GM23338 (cell line): ENCODE measurements around the gene HIVEP3.

Experiments used
- CTCF ChIP-seq, 2 experiments: fragments of 200-600 bp in 1 of 2; sonication (generic) in 1 of 2; conservative IDR thresholded peaks; 2 replicates each; pipeline versions ENCODE4 v1.5.1 to v1.6.1; 2016 to 2017; ENCODE audit warnings: antibody characterized with exemption in 2 of 2, low read depth in 2 of 2, mild to moderate bottlenecking in 2 of 2, moderate library complexity in 1 of 2
- ETS1 ChIP-seq: IDR thresholded peaks from 2 replicates; pipeline ENCODE4 v1.6.1; 2016; ENCODE audit warnings: antibody characterized with exemption
- EZH2 ChIP-seq: fragments of 200-600 bp; sonication (generic); IDR thresholded peaks from one replicate; pipeline ENCODE4 v1.8.0; 2017; ENCODE audit warnings: antibody characterized with exemption, mild to moderate bottlenecking, low read depth; ENCODE audit not compliant: unreplicated experiment
- POLR2AphosphoS5 ChIP-seq: IDR thresholded peaks from 2 replicates; pipeline ENCODE4 v1.6.1; 2016; ENCODE audit warnings: antibody characterized with exemption, low read depth
- REST ChIP-seq: IDR thresholded peaks from one replicate; pipeline ENCODE4 v1.6.1; 2018; ENCODE audit warnings: antibody characterized with exemption; ENCODE audit not compliant: unreplicated experiment
- ZNF331 ChIP-seq: fragments of 250-450 bp; sonication (Bioruptor Pico); IDR thresholded peaks from 2 replicates; pipeline ENCODE4 v1.5.0; 2020; ENCODE audit warnings: low read depth, mild to moderate bottlenecking, moderate library complexity

- no peak for TF ChIP-seq ZNF331 (CRISPR knock-in tag)
- no peak for TF ChIP-seq EZH2
- TF ChIP-seq REST, result no peak
- no peak for TF ChIP-seq CTCF (conservative IDR thresholded peaks at IDR 0.05; ENCODE audit: low read depth in 2 of 2)
- TF ChIP-seq POLR2AphosphoS5, result no peak
- TF ChIP-seq ETS1, result no peak
Observed at GRCh38 chr1:41722184-41722583, 196.5 kb downstream of the HIVEP3 start.
